Measurements from ENCODE around the gene ZBTB14.

ZBTB14 gene

DNA sequence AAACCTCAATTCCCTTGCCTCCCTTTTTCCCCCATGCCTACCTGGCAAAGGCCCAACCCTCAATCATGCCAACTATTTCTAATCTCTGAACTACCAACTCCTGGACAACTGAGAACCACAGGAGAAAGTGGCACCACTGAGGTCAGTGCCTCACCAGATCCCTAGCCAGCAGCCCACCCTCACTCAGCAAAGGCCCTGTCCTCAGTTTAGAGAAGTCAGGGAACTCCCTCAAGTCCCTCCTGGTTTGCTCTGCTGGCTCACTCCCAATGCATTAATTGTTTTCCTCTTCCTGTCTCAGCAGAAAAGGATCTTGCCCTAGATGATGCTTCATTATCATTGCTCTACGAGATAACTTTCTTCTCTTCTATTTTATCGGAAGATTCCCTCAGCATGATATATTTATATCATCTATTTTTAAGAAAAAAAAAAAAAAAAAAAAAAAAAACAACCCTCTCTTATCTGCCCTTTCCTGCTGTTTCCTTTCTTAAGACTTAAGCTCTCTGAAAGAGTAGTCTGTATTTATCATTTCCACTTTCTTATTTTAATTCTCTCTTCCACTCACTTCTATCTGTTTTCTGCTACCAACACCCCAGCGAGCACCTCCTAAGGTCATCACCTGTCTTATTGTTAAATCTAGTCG lies 22.7 kb upstream of the ZBTB14 start (continued):
- TF ChIP-seq, protein P1, sequence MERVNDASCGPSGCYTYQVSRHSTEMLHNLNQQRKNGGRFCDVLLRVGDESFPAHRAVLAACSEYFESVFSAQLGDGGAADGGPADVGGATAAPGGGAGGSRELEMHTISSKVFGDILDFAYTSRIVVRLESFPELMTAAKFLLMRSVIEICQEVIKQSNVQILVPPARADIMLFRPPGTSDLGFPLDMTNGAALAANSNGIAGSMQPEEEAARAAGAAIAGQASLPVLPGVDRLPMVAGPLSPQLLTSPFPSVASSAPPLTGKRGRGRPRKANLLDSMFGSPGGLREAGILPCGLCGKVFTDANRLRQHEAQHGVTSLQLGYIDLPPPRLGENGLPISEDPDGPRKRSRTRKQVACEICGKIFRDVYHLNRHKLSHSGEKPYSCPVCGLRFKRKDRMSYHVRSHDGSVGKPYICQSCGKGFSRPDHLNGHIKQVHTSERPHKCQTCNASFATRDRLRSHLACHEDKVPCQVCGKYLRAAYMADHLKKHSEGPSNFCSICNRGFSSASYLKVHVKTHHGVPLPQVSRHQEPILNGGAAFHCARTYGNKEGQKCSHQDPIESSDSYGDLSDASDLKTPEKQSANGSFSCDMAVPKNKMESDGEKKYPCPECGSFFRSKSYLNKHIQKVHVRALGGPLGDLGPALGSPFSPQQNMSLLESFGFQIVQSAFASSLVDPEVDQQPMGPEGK (CRISPR knock-in tag; IDR thresholded peaks at IDR 0.05; ENCODE audit: borderline replicate concordance) = no peak
- TF ChIP-seq, protein P2, sequence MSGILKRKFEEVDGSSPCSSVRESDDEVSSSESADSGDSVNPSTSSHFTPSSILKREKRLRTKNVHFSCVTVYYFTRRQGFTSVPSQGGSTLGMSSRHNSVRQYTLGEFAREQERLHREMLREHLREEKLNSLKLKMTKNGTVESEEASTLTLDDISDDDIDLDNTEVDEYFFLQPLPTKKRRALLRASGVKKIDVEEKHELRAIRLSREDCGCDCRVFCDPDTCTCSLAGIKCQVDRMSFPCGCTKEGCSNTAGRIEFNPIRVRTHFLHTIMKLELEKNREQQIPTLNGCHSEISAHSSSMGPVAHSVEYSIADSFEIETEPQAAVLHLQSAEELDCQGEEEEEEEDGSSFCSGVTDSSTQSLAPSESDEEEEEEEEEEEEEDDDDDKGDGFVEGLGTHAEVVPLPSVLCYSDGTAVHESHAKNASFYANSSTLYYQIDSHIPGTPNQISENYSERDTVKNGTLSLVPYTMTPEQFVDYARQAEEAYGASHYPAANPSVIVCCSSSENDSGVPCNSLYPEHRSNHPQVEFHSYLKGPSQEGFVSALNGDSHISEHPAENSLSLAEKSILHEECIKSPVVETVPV (CRISPR knock-in tag; IDR thresholded peaks at IDR 0.05) = no peak
- no peak for TF ChIP-seq SNAI2 (CRISPR knock-in tag; IDR thresholded peaks at IDR 0.05)

DNA sequence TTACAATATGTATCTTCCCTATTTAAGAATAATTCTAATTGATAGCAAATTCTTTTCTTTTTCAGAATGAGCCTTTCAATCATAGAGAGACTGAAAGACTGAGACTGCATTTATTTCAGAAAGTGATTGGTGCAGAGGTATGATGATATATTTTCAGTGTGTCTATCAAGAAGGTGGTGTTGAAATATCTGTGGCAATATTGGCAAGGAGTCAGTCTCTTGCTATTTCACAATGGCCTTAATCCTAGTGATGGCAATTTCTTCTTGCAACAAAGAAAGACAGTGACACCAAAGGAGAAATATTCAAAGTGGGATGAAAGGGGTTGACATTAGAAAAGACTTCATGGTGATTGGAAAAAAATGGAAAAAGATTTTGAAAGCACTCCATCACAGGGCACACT lies 21.7 kb upstream of the ZBTB14 start:
- no peak for TF ChIP-seq GLIS3 (CRISPR knock-in tag; IDR thresholded peaks at IDR 0.05)
- no peak for TF ChIP-seq CSDC2 (CRISPR knock-in tag; IDR thresholded peaks at IDR 0.05)
- no peak for TF ChIP-seq ZNF565 (CRISPR knock-in tag; conservative IDR thresholded peaks at IDR 0.05; ENCODE audit: low read depth)
- TF ChIP-seq ARNTL (CRISPR knock-in tag; IDR thresholded peaks at IDR 0.05; ENCODE audit: borderline replicate concordance, low read depth) = no peak
- no peak for TF ChIP-seq ZNF70 (CRISPR knock-in tag; IDR thresholded peaks at IDR 0.05)
- no peak for TF ChIP-seq ESRRG (CRISPR knock-in tag; IDR thresholded peaks at IDR 0.05)
- no peak for TF ChIP-seq TOX (CRISPR knock-in tag; IDR thresholded peaks at IDR 0.05; ENCODE audit: borderline replicate concordance)
- no peak for TF ChIP-seq RARB (CRISPR knock-in tag; IDR thresholded peaks at IDR 0.05)
- TF ChIP-seq BACH2 (CRISPR knock-in tag; IDR thresholded peaks at IDR 0.05; ENCODE audit: borderline replicate concordance) = no peak
- no peak for TF ChIP-seq TCF4 (CRISPR knock-in tag; IDR thresholded peaks at IDR 0.05; ENCODE audit: borderline replicate concordance)
- TF ChIP-seq, protein P2 (CRISPR knock-in tag; IDR thresholded peaks at IDR 0.05) = no peak
- no peak for TF ChIP-seq OSR1 (CRISPR knock-in tag; IDR thresholded peaks at IDR 0.05)
- TF ChIP-seq PPARA (CRISPR knock-in tag; IDR thresholded peaks at IDR 0.05; ENCODE audit: borderline replicate concordance) = no peak
- TF ChIP-seq, protein P3, sequence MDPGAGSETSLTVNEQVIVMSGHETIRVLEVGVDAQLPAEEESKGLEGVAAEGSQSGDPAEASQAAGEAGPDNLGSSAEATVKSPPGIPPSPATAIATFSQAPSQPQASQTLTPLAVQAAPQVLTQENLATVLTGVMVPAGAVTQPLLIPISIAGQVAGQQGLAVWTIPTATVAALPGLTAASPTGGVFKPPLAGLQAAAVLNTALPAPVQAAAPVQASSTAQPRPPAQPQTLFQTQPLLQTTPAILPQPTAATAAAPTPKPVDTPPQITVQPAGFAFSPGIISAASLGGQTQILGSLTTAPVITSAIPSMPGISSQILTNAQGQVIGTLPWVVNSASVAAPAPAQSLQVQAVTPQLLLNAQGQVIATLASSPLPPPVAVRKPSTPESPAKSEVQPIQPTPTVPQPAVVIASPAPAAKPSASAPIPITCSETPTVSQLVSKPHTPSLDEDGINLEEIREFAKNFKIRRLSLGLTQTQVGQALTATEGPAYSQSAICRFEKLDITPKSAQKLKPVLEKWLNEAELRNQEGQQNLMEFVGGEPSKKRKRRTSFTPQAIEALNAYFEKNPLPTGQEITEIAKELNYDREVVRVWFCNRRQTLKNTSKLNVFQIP (CRISPR knock-in tag; IDR thresholded peaks at IDR 0.05; ENCODE audit: borderline replicate concordance, low read depth) = no peak
- no peak for TF ChIP-seq ISL1 (CRISPR knock-in tag; IDR thresholded peaks at IDR 0.05)
- no peak for ATAC-seq

DNA sequence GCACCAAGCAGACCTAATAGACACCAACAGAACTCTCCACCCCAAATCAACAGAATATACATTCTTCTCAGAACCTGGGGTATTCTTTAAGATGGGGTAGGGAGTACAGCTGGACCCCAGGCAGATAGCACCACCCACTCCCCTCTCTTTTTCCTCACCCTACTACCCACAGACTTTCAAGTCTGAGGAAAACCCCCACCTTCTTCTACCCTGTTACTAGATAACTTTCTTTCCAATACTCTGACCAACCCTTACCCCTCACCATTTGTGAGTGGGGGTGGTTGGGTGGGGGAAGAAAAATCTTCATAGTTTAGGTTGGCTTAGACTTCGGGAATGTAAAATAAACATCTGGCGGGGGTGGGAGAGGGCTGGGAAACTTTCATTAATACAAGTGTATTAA lies 20.3 kb upstream of the ZBTB14 start:
- TF ChIP-seq, protein P4, sequence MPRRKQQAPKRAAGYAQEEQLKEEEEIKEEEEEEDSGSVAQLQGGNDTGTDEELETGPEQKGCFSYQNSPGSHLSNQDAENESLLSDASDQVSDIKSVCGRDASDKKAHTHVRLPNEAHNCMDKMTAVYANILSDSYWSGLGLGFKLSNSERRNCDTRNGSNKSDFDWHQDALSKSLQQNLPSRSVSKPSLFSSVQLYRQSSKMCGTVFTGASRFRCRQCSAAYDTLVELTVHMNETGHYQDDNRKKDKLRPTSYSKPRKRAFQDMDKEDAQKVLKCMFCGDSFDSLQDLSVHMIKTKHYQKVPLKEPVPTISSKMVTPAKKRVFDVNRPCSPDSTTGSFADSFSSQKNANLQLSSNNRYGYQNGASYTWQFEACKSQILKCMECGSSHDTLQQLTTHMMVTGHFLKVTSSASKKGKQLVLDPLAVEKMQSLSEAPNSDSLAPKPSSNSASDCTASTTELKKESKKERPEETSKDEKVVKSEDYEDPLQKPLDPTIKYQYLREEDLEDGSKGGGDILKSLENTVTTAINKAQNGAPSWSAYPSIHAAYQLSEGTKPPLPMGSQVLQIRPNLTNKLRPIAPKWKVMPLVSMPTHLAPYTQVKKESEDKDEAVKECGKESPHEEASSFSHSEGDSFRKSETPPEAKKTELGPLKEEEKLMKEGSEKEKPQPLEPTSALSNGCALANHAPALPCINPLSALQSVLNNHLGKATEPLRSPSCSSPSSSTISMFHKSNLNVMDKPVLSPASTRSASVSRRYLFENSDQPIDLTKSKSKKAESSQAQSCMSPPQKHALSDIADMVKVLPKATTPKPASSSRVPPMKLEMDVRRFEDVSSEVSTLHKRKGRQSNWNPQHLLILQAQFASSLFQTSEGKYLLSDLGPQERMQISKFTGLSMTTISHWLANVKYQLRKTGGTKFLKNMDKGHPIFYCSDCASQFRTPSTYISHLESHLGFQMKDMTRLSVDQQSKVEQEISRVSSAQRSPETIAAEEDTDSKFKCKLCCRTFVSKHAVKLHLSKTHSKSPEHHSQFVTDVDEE (CRISPR knock-in tag; IDR thresholded peaks at IDR 0.05) = no peak
- no peak for TF ChIP-seq GLIS3 (CRISPR knock-in tag; IDR thresholded peaks at IDR 0.05)
- TF ChIP-seq, protein P2 (CRISPR knock-in tag; IDR thresholded peaks at IDR 0.05) = no peak
- no peak for ATAC-seq

Data from SK-N-SH treated with all-trans-retinoic acid at 6 μM for 48 hours (cell line).